NCI-H1092 (cell line): ENCODE results near the gene OXT.
"Not testable (repeated sequence)": the region's sequence is repeated elsewhere in the genome, so short reads cannot be mapped to it uniquely, and the experiment has no call there.

Source experiments
- DNase-seq: peaks from one replicate; lab custom pipeline; 2025; lab: John Stamatoyannopoulos, UW

Gene OXT

GRCh38 chr20:3115190-3116107, 44.0 kb downstream of the OXT start:
- DNase-seq: peak; percentile 55

- no peak for DNase-seq
These were observed 44.9 kb downstream of the OXT start for GRCh38 chr20:3116341-3116740.

GRCh38 chr20:3117839-3118379, 46.5 kb downstream of the OXT start:
- DNase-seq: not testable (repeated sequence)

GRCh38 chr20:3119044-3119443, 47.6 kb downstream of the OXT start:
- DNase-seq: no peak

GRCh38 chr20:3121271-3121911, 50.0 kb downstream of the OXT start:
- no peak for DNase-seq
